Memory B cell (primary cell): Measurements from ENCODE around the gene NPR2.

ENCODE experiments used
- ATAC-seq: fragments of 150-1000 bp; cut with Tn5 transposase; 2 replicates; pipeline ENCODE4 v1.10.0; 2021; ENCODE audit warnings: low read depth, mild to moderate bottlenecking, moderate library complexity
- DNase-seq, 2 donors: peaks; one replicate each; pipeline ENCODE4 v3.0.0; 2022; ENCODE audit warnings: low spot score in 2 of 2
- H3K27ac Mint-ChIP-seq: one replicate; pipeline ENCODE4 v1.8.0; 2022; ENCODE audit warnings: mild to moderate bottlenecking, moderate library complexity, mixed read lengths
- H3K27me3 Mint-ChIP-seq: one replicate; pipeline ENCODE4 v1.8.0; 2022; ENCODE audit warnings: mixed read lengths
- H3K36me3 Mint-ChIP-seq: one replicate; pipeline ENCODE4 v1.8.0; 2022; ENCODE audit warnings: mild to moderate bottlenecking, mixed read lengths
- H3K4me1 Mint-ChIP-seq: one replicate; pipeline ENCODE4 v1.8.0; 2022; ENCODE audit warnings: mixed read lengths
- H3K4me3 Mint-ChIP-seq: one replicate; pipeline ENCODE4 v1.8.0; 2022; ENCODE audit warnings: mild to moderate bottlenecking, moderate library complexity, mixed read lengths
- H3K9me3 Mint-ChIP-seq: one replicate; pipeline ENCODE4 v1.8.0; 2022; ENCODE audit warnings: mixed read lengths

Gene NPR2

GRCh38 chr9:35791297-35791921 is at the start of gene NPR2:
Gene NPR2 (plus strand): TSS chr9:35791591. CDS start chr9:35792409, 818 bp downstream.
- Mint-ChIP-seq H3K9me3 (no peaks in the 10 kb centered on the region), H3K4me1 (peaks cover 9% of the 10 kb centered on the region), H3K36me3 (peaks cover 5% of the 10 kb centered on the region), H3K4me3 (peak within 1 kb of the TSS; percentile 70), H3K27ac (no peak within 1 kb of the TSS), H3K27me3 (peaks cover 3% of the 10 kb centered on the region)
- no peak for DNase-seq
- no peak for ATAC-seq

- DNase-seq (no peak), ATAC-seq (no peak)
- Mint-ChIP-seq H3K4me1 (peaks cover 25% of the 10 kb centered on the region), H3K36me3 (peaks cover 34% of the 10 kb centered on the region), H3K4me3 (no peak overlapping the region), H3K9me3 (no peaks in the 10 kb centered on the region), H3K27me3 (no peaks in the 10 kb centered on the region), H3K27ac (no peak overlapping the region)
Measured at GRCh38 chr9:35741740-35742139, 49.7 kb upstream of the NPR2 start.

- Mint-ChIP-seq H3K4me1 (peaks cover 35% of the 10 kb centered on the region), H3K36me3 (peaks cover 30% of the 10 kb centered on the region), H3K9me3 (no peaks in the 10 kb centered on the region), H3K4me3 (no peak overlapping the region), H3K27me3 (no peaks in the 10 kb centered on the region), H3K27ac (no peak overlapping the region)
- DNase-seq (no peak), ATAC-seq (no peak)
Measured at GRCh38 chr9:35743452-35743851, 47.9 kb upstream of the NPR2 start.

GRCh38 chr9:35743880-35744518 is 47.4 kb upstream of the NPR2 start:
- Mint-ChIP-seq H3K36me3 (peaks cover 24% of the 10 kb centered on the region), H3K4me1 (peaks cover 33% of the 10 kb centered on the region), H3K9me3 (no peaks in the 10 kb centered on the region), H3K27me3 (no peaks in the 10 kb centered on the region), H3K27ac (no peak overlapping the region), H3K4me3 (no peak overlapping the region)
- DNase-seq (no peak), ATAC-seq (no peak)

- no peaks in the 10 kb centered on the region for H3K9me3 Mint-ChIP-seq
- H3K4me1 Mint-ChIP-seq = peaks cover 39% of the 10 kb centered on the region
- no peak overlapping the region for H3K4me3 Mint-ChIP-seq
Measured at GRCh38 chr9:35745569-35745968, 45.8 kb upstream of the NPR2 start.

GRCh38 chr9:35746583-35746982 is 44.8 kb upstream of the NPR2 start:
- Mint-ChIP-seq H3K27me3 (no peaks in the 10 kb centered on the region), H3K4me1 (peaks cover 39% of the 10 kb centered on the region), H3K27ac (no peak overlapping the region), H3K36me3 (peaks cover 23% of the 10 kb centered on the region), H3K9me3 (no peaks in the 10 kb centered on the region), H3K4me3 (peak overlapping the region; percentile 88)
- no peak for ATAC-seq
- no peak for DNase-seq

More at GRCh38 chr9:35745569-35745968, 45.8 kb upstream of the NPR2 start:
- Mint-ChIP-seq H3K27ac (peak overlapping the region; percentile 21), H3K27me3 (no peaks in the 10 kb centered on the region), H3K36me3 (peaks cover 20% of the 10 kb centered on the region)
- ATAC-seq = no peak
- no peak for DNase-seq

GRCh38 chr9:35748242-35748857 is 43.0 kb upstream of the NPR2 start:
- ATAC-seq (no peak), DNase-seq (no peak)
- no peaks in the 10 kb centered on the region for H3K9me3 Mint-ChIP-seq
- peak overlapping the region; percentile 88 for H3K4me3 Mint-ChIP-seq
- H3K27me3 Mint-ChIP-seq = no peaks in the 10 kb centered on the region
- peaks cover 22% of the 10 kb centered on the region for H3K36me3 Mint-ChIP-seq
- peaks cover 44% of the 10 kb centered on the region for H3K4me1 Mint-ChIP-seq
- H3K27ac Mint-ChIP-seq = peak overlapping the region; percentile 92

- DNase-seq = peak; percentile 56 to 78
- Mint-ChIP-seq H3K27ac (peak within 1 kb of the TSS; percentile 92), H3K4me3 (peak within 1 kb of the TSS; percentile 91), H3K4me1 (peaks cover 44% of the 10 kb centered on the region), H3K36me3 (peaks cover 25% of the 10 kb centered on the region), H3K27me3 (no peaks in the 10 kb centered on the region), H3K9me3 (no peaks in the 10 kb centered on the region)
- peak; percentile 81 for ATAC-seq
Measured at GRCh38 chr9:35748858-35749514, 42.4 kb upstream of the NPR2 start, which contains the start of the genes GBA2 and RGP1. Gene GBA2 (minus strand): TSS chr9:35749228. CDS start chr9:35748704, 524 bp downstream. Gene RGP1 (plus strand): TSS chr9:35749287. CDS start chr9:35749756, 469 bp downstream.

GRCh38 chr9:35749515-35750255 is 41.7 kb upstream of the NPR2 start:
- peak; percentile 48 for ATAC-seq
- H3K27ac Mint-ChIP-seq = peak overlapping the region; percentile 92
- peaks cover 27% of the 10 kb centered on the region for H3K36me3 Mint-ChIP-seq
- peak in 1 of 2 donors; percentile 38 for DNase-seq
- no peaks in the 10 kb centered on the region for H3K9me3 Mint-ChIP-seq
- H3K27me3 Mint-ChIP-seq = no peaks in the 10 kb centered on the region
- H3K4me1 Mint-ChIP-seq = peaks cover 42% of the 10 kb centered on the region
- H3K4me3 Mint-ChIP-seq = peak overlapping the region; percentile 91

GRCh38 chr9:35750256-35750531 is 41.2 kb upstream of the NPR2 start:
- peaks cover 25% of the 10 kb centered on the region for H3K36me3 Mint-ChIP-seq
- H3K9me3 Mint-ChIP-seq = no peaks in the 10 kb centered on the region
- H3K27me3 Mint-ChIP-seq = no peaks in the 10 kb centered on the region
- ATAC-seq (no peak), DNase-seq (no peak)
- peaks cover 39% of the 10 kb centered on the region for H3K4me1 Mint-ChIP-seq
- peak overlapping the region; percentile 91 for H3K4me3 Mint-ChIP-seq
- H3K27ac Mint-ChIP-seq = peak overlapping the region; percentile 92

- Mint-ChIP-seq H3K4me1 (peaks cover 33% of the 10 kb centered on the region), H3K27me3 (no peaks in the 10 kb centered on the region), H3K36me3 (peaks cover 23% of the 10 kb centered on the region), H3K27ac (no peak overlapping the region), H3K9me3 (no peaks in the 10 kb centered on the region), H3K4me3 (no peak overlapping the region)
- ATAC-seq (no peak), DNase-seq (no peak)
Measured at GRCh38 chr9:35753466-35753865, 37.9 kb upstream of the NPR2 start.

GRCh38 chr9:35754264-35754663 is 37.1 kb upstream of the NPR2 start, which contains the start of gene MSMP:
Gene MSMP (minus strand): TSS chr9:35754276. CDS start chr9:35754129, 147 bp downstream.
- H3K9me3 Mint-ChIP-seq = no peaks in the 10 kb centered on the region
- H3K36me3 Mint-ChIP-seq = peaks cover 23% of the 10 kb centered on the region
- H3K27ac Mint-ChIP-seq = no peak within 1 kb of the TSS
- ATAC-seq = no peak
- H3K4me3 Mint-ChIP-seq = no peak within 1 kb of the TSS
- no peak for DNase-seq
- H3K4me1 Mint-ChIP-seq = peaks cover 38% of the 10 kb centered on the region
- H3K27me3 Mint-ChIP-seq = no peaks in the 10 kb centered on the region

GRCh38 chr9:35755071-35755470 is 36.3 kb upstream of the NPR2 start:
- Mint-ChIP-seq H3K9me3 (no peaks in the 10 kb centered on the region), H3K4me3 (no peak overlapping the region), H3K36me3 (peaks cover 23% of the 10 kb centered on the region), H3K27ac (no peak overlapping the region), H3K4me1 (peaks cover 37% of the 10 kb centered on the region), H3K27me3 (no peaks in the 10 kb centered on the region)
- ATAC-seq = no peak
- no peak for DNase-seq
